Measurements from ENCODE around the gene AMN.
"Not testable (repeated sequence)": the region's sequence is repeated elsewhere in the genome, so short reads cannot be mapped to it uniquely, and the experiment has no call there.

Gene AMN

DNA sequence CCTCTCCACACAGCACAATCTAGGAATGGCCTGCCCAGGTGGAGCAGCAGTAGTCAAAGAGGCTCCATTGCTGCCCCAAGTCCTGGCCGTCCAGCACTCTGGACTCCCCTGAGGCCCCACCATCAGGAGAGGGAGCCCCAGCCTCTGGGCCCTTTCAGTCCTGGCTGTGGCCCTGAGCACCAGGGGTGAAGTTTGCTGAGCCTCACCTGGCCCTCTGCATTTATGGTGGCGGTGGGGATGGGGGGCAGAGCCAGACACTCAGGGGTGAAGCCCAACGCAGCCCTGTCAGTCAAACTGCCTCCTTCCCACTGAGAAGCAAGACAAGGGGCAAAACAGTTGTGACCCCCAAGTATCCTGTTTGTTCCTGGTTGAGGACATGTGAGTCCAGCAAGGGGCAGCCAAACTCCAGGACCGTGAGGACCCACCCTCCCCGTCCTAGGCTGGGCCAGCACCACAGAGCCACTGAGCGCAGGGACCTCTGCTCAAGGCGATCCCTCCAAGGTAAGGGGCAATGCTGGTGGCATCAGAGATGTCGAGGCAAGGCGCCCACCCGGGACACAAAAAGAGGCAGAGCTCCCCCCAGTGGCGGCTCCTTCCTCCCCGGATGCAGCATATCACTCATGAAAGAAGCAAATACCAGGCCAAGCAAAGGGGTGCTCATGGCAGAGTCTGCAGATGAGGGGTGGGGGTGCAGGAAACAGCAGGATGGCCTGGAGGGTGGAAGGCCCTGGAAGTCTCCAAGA is 4.8 kb upstream of the AMN start:
- no peak overlapping the region for H3K4me3 ChIP-seq
- no peak for TF ChIP-seq Cebpa-rat (IDR thresholded peaks at IDR 0.05)
- peaks cover 10% of the 10 kb centered on the region for H3K27me3 ChIP-seq
- H3K27ac ChIP-seq, result no peak overlapping the region
- no peaks in the 10 kb centered on the region for H3K36me3 ChIP-seq
- peak overlapping the region; percentile 37 for H3K4me2 ChIP-seq
- 0 out of 2 replicates have a peak, but pooled peaks cover 7% of the 10 kb centered on the region for H4K20me1 ChIP-seq
- peaks cover 36% of the 10 kb centered on the region for H3K4me1 ChIP-seq
- H3K9me3 ChIP-seq, result peaks cover 11% of the 10 kb centered on the region
- H3K9ac ChIP-seq, result no peak overlapping the region

DNA sequence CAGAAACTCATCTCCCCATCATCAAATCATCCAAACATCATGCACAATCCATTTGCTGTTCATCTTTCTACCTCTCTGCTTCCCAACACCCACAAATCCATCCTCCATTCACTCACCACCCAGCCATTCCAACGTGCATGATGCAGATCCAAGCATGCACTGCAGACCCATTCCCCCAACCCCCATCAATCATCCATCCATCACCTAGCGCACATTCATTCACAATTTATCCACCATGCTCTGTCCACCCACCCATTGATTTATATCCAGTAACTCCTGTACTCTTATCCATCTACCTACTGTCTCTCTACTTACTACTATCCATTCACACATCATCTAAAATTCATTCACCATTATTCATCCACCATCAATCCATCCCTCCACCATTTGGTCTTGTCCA is 4.0 kb upstream of the AMN start:
- no peak for TF ChIP-seq Cebpa-rat (IDR thresholded peaks at IDR 0.05)
- H3K36me3 ChIP-seq, result no peaks in the 10 kb centered on the region
- H3K4me2 ChIP-seq, result no peak overlapping the region
- no peak overlapping the region for H3K9ac ChIP-seq
- no peak overlapping the region for H3K27ac ChIP-seq
- H4K20me1 ChIP-seq, result 0 out of 2 replicates have a peak, but pooled peaks cover 7% of the 10 kb centered on the region
- H3K27me3 ChIP-seq, result peaks cover 18% of the 10 kb centered on the region
- peaks cover 19% of the 10 kb centered on the region for H3K9me3 ChIP-seq
- H3K4me1 ChIP-seq, result peaks cover 32% of the 10 kb centered on the region
- no peak overlapping the region for H3K4me3 ChIP-seq

DNA sequence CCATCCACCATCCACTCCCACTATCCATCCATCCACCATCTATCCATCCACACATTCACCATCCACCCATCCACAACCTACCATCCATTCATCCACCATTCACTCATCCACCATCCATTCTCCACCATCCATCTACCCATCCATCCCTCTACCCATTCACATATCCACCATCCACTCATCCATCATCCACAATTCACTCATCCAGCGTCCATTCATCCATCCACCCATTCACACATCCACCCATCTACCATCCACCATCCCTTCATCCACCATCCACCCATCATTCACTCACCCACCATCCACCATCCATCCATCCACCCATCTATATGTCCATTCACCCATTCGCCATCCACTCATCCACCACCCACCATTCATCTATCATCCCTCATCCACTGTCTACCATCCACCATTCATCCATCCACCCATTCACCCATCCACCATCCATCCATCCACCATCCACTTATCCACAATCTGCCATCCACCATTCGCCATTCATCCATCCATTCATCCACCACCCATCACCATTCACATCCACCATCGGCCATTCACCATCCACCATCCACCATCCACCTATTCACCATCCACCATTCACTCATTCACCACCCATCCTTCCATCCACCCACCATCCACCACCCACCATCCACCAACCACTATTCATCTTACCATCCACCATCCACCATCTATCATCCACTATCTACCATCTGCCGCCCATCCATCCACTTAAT is 2.0 kb upstream of the AMN start:
- no peak overlapping the region for H3K4me3 ChIP-seq
- no peak for TF ChIP-seq Cebpa-rat (IDR thresholded peaks at IDR 0.05)
- H4K20me1 ChIP-seq, result no peaks in the 10 kb centered on the region

DNA sequence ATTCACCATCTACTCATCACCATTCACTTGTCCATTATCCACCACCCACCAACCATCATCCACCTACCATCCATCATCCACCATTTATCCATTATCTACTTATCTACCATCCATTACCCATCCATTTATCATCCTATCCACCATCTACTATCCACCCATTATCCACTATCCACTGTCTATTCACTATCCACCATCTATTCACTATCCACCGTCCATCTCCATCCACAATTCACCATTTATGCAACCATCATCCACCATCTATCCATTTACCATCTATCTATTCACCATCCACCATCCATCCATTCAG is 1.5 kb upstream of the AMN start:
- no peak overlapping the region for H3K27ac ChIP-seq
- no peak for TF ChIP-seq Cebpa-rat (IDR thresholded peaks at IDR 0.05)

More for the DNA sequence above, 2.0 kb upstream of the AMN start:
- H3K4me1 ChIP-seq, result peaks cover 24% of the 10 kb centered on the region; the same call in 1 of the 2 replicates
- H3K4me2 ChIP-seq, result no peak overlapping the region
- H3K27me3 ChIP-seq, result peaks cover 31% of the 10 kb centered on the region
- H3K27ac ChIP-seq, result no peak overlapping the region
- no peaks in the 10 kb centered on the region for H3K36me3 ChIP-seq
- H3K9ac ChIP-seq, result no peak overlapping the region
- peaks cover 19% of the 10 kb centered on the region for H3K9me3 ChIP-seq

DNA sequence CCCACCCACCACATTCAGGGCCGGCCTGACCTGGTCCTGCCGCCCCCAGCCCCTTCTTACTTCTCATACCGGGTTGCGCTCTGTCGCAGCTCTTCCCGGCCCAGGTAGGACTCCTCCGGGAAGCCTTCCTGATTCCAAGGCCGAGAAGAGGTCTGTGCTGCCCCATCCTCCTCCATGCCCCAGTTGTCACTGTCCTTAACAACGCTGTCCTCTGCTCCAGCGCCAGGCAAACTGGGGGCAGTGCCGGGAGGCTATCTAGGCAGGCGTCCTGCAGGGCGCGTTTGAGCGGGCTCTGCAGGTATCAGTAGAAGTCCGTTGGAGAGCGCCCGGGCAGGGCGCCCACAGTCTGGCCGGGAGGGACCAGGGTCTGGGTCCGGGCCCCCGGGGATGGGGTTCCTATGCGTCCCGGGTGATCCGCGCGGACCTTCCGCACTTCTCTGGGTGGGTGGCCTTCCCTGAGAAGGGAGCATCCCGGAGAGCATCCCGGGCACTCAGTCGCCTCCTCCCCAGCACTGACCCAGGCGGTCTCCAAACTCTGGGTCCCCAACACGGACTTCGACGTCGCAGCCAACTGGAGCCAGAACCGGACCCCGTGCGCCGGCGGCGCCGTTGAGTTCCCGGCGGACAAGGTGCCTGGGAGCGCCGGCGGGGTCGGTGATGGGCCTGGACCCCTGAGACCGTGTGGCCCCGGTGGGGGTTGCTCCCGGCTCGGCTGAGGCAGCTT is 900 bp downstream of the AMN start:
- H3K36me3 ChIP-seq, result no peaks in the 10 kb centered on the region
- peak overlapping the region; percentile 12; the same call in 1 of the 2 replicates for H3K4me2 ChIP-seq
- H3K4me1 ChIP-seq, result peaks cover 20% of the 10 kb centered on the region
- no peaks in the 10 kb centered on the region for H4K20me1 ChIP-seq
- no peak overlapping the region for H3K27ac ChIP-seq
- H3K27me3 ChIP-seq, result peaks cover 31% of the 10 kb centered on the region
- no peak for TF ChIP-seq Cebpa-rat (IDR thresholded peaks at IDR 0.05)
- H3K9me3 ChIP-seq, result peaks cover 19% of the 10 kb centered on the region
- no peak overlapping the region for H3K9ac ChIP-seq
- no peak overlapping the region for H3K4me3 ChIP-seq

More for the DNA sequence above, 1.5 kb upstream of the AMN start:
- no peak overlapping the region for H3K4me2 ChIP-seq
- no peak overlapping the region for H3K9ac ChIP-seq
- H3K4me1 ChIP-seq, result peaks cover 24% of the 10 kb centered on the region; the same call in 1 of the 2 replicates
- H3K27me3 ChIP-seq, result peaks cover 31% of the 10 kb centered on the region
- peaks cover 19% of the 10 kb centered on the region for H3K9me3 ChIP-seq
- H3K36me3 ChIP-seq, result no peaks in the 10 kb centered on the region
- H3K4me3 ChIP-seq, result no peak overlapping the region
- H4K20me1 ChIP-seq, result no peaks in the 10 kb centered on the region

DNA sequence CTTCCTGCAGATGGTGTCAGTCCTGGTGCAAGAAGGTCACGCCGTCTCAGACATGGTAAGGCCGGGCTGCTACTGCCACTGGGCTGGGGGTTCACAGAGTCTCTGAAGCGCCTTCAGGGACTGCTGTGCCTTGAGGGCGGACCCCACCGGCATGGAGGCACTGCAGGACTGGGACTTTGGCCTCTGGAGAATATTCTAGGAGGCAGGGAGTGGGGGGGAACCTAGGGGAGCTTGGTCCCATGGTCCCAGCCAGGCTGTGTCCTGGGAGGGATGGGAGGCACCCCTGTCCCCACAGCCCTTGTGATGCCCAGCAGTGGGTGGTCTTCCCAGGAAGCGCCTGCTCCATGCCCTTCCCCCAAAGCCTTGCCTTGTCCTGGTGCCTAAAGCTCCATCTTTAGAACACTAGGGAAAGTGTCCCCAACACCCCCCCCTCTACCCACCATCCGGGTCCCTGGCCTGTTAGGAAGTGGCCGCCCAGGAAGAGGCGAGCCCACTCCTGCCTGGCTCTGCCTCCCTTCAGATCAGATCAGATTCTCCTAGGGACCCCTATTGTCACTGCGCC is 1.5 kb downstream of the AMN start:
- Histone ChIP-seq H3K27ac (no peak overlapping the region), H3K4me1 (peaks cover 25% of the 10 kb centered on the region), H3K4me2 (peak overlapping the region; percentile 12; the same call in 1 of the 2 replicates), H3K9me3 (peaks cover 19% of the 10 kb centered on the region), H4K20me1 (peaks cover under 1% of the 10 kb centered on the region; the same call in 1 of the 2 replicates), H3K4me3 (no peak overlapping the region), H3K36me3 (no peaks in the 10 kb centered on the region), H3K9ac (no peak overlapping the region), H3K27me3 (peaks cover 36% of the 10 kb centered on the region)
- no peak for TF ChIP-seq Cebpa-rat (IDR thresholded peaks at IDR 0.05)

DNA sequence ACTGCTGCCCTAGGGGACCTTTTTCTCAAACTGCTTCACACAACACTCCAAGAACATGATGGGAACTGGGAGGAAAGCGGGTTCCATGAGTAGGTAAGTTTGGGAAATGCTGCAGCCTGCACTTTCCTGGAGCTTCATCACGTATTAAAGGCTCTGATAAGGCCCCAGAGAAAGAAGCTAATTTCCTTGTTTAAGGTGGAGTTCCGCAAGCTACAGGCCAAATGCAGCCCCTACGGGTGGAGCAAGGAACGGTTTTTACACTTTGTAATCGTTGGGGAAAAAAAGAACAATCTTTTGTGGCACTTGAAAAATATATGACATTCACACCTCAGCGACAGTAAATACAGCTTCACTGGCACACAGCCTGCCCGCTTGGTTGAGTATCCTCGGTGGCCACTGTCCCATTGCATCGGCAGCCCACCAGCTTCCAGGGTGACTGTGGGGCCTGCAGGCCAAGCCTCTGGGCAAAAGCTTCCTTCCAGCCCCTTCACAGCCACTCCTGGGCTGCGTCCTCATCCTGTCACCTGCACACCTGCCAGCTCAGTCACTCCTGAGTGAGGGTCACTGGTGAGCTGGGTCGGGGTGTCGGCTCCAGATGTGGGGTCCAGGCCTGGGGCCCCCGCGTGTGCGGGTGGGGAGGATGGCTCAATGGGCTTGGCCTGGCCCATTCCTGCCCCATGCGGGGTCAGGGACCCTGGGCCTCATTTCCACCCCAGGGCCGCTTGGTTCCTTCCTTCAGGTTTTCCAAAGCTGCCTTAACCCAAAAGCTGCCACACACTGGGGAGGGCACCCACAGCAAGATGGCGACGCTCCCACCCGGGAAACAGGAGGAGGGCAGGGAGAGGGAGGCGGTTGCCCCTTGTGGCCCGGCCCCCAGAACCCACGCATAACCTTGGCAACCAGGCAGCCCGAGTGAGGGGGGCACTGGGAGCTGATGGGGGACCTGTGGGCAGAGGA is 2.4 kb downstream of the AMN start:
- no peak overlapping the region for H3K9ac ChIP-seq
- H3K4me2 ChIP-seq, result no peak overlapping the region
- no peaks in the 10 kb centered on the region for H3K36me3 ChIP-seq
- H3K4me3 ChIP-seq, result no peak overlapping the region
- peaks cover 19% of the 10 kb centered on the region for H3K9me3 ChIP-seq
- TF ChIP-seq Cebpa-rat (IDR thresholded peaks at IDR 0.05), result no peak
- H3K4me1 ChIP-seq, result peaks cover 34% of the 10 kb centered on the region
- no peak overlapping the region for H3K27ac ChIP-seq
- H3K27me3 ChIP-seq, result peaks cover 45% of the 10 kb centered on the region
- H4K20me1 ChIP-seq, result peaks cover 10% of the 10 kb centered on the region; the same call in 1 of the 2 replicates

DNA sequence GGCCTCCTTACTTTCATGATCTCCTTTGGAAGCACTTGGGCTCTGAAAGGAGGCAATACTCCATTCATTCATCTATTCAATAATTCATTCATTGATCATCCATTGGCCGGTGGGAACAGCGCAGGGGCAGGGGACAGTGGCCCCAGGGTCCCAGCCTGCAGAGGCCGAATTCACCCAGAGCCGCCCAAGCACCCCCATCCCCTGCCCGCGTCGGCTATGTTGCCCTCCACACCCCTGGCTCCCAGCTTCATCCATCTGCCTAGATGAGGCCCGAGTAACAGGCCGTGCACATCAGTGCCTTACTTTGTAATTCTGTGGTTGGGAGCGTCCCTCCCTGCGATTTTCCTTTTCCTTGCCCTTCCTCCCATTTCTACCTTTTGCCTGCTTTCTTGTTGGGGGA is 3.2 kb downstream of the AMN start:
- no peak for TF ChIP-seq Cebpa-rat (IDR thresholded peaks at IDR 0.05)
- Histone ChIP-seq H3K4me3 (no peak overlapping the region), H4K20me1 (peaks cover 14% of the 10 kb centered on the region), H3K9me3 (peaks cover 19% of the 10 kb centered on the region), H3K4me1 (peaks cover 42% of the 10 kb centered on the region), H3K27me3 (peaks cover 52% of the 10 kb centered on the region), H3K36me3 (no peaks in the 10 kb centered on the region), H3K27ac (no peak overlapping the region), H3K4me2 (no peak overlapping the region), H3K9ac (no peak overlapping the region)

DNA sequence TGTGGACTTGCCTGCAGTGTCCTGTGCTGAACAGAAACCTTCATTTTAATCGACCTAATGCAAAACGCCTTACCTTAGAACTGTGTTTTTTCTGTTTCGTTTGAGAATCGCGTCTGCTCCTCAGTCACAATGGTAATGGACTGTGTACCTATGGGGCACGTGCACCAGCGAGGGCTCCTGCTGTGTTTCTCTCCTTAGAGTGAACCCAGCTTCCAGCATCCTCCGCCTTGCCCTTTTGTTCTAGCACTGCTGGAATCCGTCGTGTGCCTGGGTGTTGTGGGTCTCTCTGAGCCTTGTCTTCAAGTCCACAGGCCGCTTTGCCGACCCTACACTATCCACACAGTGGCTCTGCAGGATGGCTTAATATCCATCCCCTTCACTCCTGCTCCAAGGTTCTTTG is 3.6 kb downstream of the AMN start:
- H3K36me3 ChIP-seq, result no peaks in the 10 kb centered on the region
- peaks cover 16% of the 10 kb centered on the region for H4K20me1 ChIP-seq
- no peak overlapping the region for H3K27ac ChIP-seq
- H3K9me3 ChIP-seq, result peaks cover 19% of the 10 kb centered on the region; the same call in 1 of the 2 replicates
- peaks cover 45% of the 10 kb centered on the region for H3K4me1 ChIP-seq
- no peak overlapping the region for H3K9ac ChIP-seq
- no peak overlapping the region for H3K4me2 ChIP-seq
- H3K4me3 ChIP-seq, result no peak overlapping the region
- TF ChIP-seq Cebpa-rat (IDR thresholded peaks at IDR 0.05), result no peak
- H3K27me3 ChIP-seq, result peaks cover 56% of the 10 kb centered on the region

DNA sequence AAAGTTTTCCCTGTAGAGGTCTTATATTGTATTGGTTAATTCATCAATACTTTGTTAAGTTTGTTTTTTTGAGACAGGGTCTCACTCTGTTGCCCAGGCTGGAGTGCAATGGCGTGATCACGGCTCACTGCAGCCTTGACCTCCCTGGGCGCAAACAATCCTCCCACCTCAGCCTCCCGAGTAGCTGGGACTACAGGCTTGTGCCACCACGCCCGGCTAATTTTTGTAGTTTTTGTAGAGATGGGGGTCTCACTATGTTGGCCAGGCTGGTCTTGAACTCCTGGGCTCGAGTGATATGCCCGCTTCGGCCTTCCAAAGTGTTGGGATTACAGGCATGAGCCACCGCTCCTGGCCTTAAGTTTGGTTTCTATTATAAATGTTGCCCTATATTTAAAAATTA is 4.4 kb downstream of the AMN start:
- H3K36me3 ChIP-seq, H3K4me3 ChIP-seq, H3K27ac ChIP-seq, H3K4me2 ChIP-seq, H3K9ac ChIP-seq: not testable (repeated sequence)
- H3K4me1 ChIP-seq, result peaks cover 53% of the 10 kb centered on the region
- peaks cover 15% of the 10 kb centered on the region; the same call in 1 of the 2 replicates for H3K9me3 ChIP-seq
- peaks cover 24% of the 10 kb centered on the region for H4K20me1 ChIP-seq
- peaks cover 54% of the 10 kb centered on the region for H3K27me3 ChIP-seq
